Keratinocyte (primary cell): ENCODE measurements around the gene DCP2.

Experiments
- CTCF ChIP-seq, 3 experiments: IDR thresholded peaks in 1 of 3; conservative IDR thresholded peaks in 1 of 3; optimal IDR thresholded peaks in 1 of 3; 2 replicates in 2 of 3; 3 replicates in 1 of 3; pipeline versions ENCODE3 to v1.5.1; 2011; ENCODE audit warnings: low read length in 3 of 3, mild to moderate bottlenecking in 3 of 3, moderate library complexity in 2 of 3, control low read depth in 1 of 3, inconsistent platforms in 1 of 3; ENCODE audit not compliant: insufficient read depth in 2 of 3; ENCODE audit errors: extremely low read depth in 1 of 3
- EZH2 ChIP-seq: IDR thresholded peaks from one replicate; pipeline ENCODE4 v1.6.1; 2012; ENCODE audit warnings: inconsistent platforms, mild to moderate bottlenecking, low read length, moderate library complexity

- TF ChIP-seq CTCF (optimal IDR thresholded peaks at IDR 0.05 in 1 of 3, IDR thresholded peaks at IDR 0.05 in 1 of 3, conservative IDR thresholded peaks at IDR 0.05 in 1 of 3; ENCODE audit: extremely low read depth in 1 of 3, insufficient read depth in 2 of 3, low read length in 3 of 3), result no peak
- TF ChIP-seq EZH2, result no peak
These were observed 42.8 kb upstream of the DCP2 start for GRCh38 chr5:112933651-112934365.
